ENCODE measurements around the gene TOMM22. TPM values are rescaled to one million over a fixed set of nuclear protein-coding genes. Genes with fewer than 3 reads are reported as not detected.

Gene TOMM22
- total RNA-seq, 4 donors from 2014 or later, result 15.6 to 56.2 (median 36.7) TPM

- DNase-seq (ENCODE audit: low spot score in 2 of 2), result peak in 1 of 2 donors; percentile 61
- no peak overlapping the region for H3K4me3 ChIP-seq
- peaks cover 77% of the 10 kb centered on the region for H3K36me3 ChIP-seq
- H3K9me3 ChIP-seq, result no peaks in the 10 kb centered on the region
- no peak for TF ChIP-seq EP300 (IDR thresholded peaks at IDR 0.05)
- TF ChIP-seq CTCF (IDR thresholded peaks at IDR 0.05), result no peak
- TF ChIP-seq POLR2AphosphoS5 (IDR thresholded peaks at IDR 0.05), result no peak
- TF ChIP-seq POLR2A (IDR thresholded peaks at IDR 0.05), result no peak
- H3K27me3 ChIP-seq, result no peaks in the 10 kb centered on the region
- WGBS, result 46% methylated on average over 3 of the region's 6 CpGs
- H3K27ac ChIP-seq, result peak overlapping the region; percentile 11
- peaks cover 27% of the 10 kb centered on the region for H3K4me1 ChIP-seq
These were observed 50.0 kb downstream of the TOMM22 start for GRCh38 chr22:38731703-38732161.

- no peak for TF ChIP-seq EP300 (IDR thresholded peaks at IDR 0.05)
- TF ChIP-seq POLR2A (IDR thresholded peaks at IDR 0.05), result no peak
- no peak for TF ChIP-seq POLR2AphosphoS5 (IDR thresholded peaks at IDR 0.05)
- no peak for TF ChIP-seq CTCF (IDR thresholded peaks at IDR 0.05)
- H3K9me3 ChIP-seq, result no peaks in the 10 kb centered on the region
These were observed 50.6 kb downstream of the TOMM22 start for GRCh38 chr22:38732251-38732815.

GRCh38 chr22:38733329-38733723 is 51.6 kb downstream of the TOMM22 start:
- DNase-seq (ENCODE audit: low spot score in 2 of 2), result no peak
- no peaks in the 10 kb centered on the region for H3K27me3 ChIP-seq
- peaks cover 77% of the 10 kb centered on the region for H3K36me3 ChIP-seq
- H3K27ac ChIP-seq, result peak overlapping the region; percentile 37
- H3K4me3 ChIP-seq, result no peak overlapping the region
- peaks cover 27% of the 10 kb centered on the region for H3K4me1 ChIP-seq
- H3K9me3 ChIP-seq, result no peaks in the 10 kb centered on the region
- TF ChIP-seq POLR2A (IDR thresholded peaks at IDR 0.05), result no peak
- TF ChIP-seq CTCF (IDR thresholded peaks at IDR 0.05), result peak; percentile 49 to 73
- WGBS, result 40% methylated on average over 4 of the region's 4 CpGs

More at GRCh38 chr22:38732251-38732815, 50.6 kb downstream of the TOMM22 start:
- Histone ChIP-seq H3K4me3 (no peak overlapping the region), H3K27me3 (no peaks in the 10 kb centered on the region), H3K4me1 (peaks cover 27% of the 10 kb centered on the region), H3K36me3 (peaks cover 77% of the 10 kb centered on the region), H3K27ac (peak overlapping the region; percentile 17)
- WGBS, result 52% methylated on average over 11 of the region's 13 CpGs
- no peak for DNase-seq (ENCODE audit: low spot score in 2 of 2)

- Histone ChIP-seq H3K4me3 (no peak overlapping the region), H3K9me3 (no peaks in the 10 kb centered on the region), H3K27ac (peak overlapping the region; percentile 37), H3K4me1 (peaks cover 27% of the 10 kb centered on the region), H3K36me3 (peaks cover 77% of the 10 kb centered on the region), H3K27me3 (no peaks in the 10 kb centered on the region)
- no peak for DNase-seq (ENCODE audit: low spot score in 2 of 2)
- TF ChIP-seq POLR2A (IDR thresholded peaks at IDR 0.05), result no peak
- no peak for TF ChIP-seq EP300 (IDR thresholded peaks at IDR 0.05)
- no peak for TF ChIP-seq POLR2AphosphoS5 (IDR thresholded peaks at IDR 0.05)
- TF ChIP-seq CTCF (IDR thresholded peaks at IDR 0.05), result no peak
- 48% methylated on average over 6 of the region's 8 CpGs for WGBS
These were observed 52.1 kb downstream of the TOMM22 start for GRCh38 chr22:38733724-38734381.

GRCh38 chr22:38734421-38735100 is 52.8 kb downstream of the TOMM22 start:
- no peak overlapping the region for H3K4me3 ChIP-seq
- no peak overlapping the region for H3K27ac ChIP-seq
- H3K9me3 ChIP-seq, result no peaks in the 10 kb centered on the region
- no peak for DNase-seq (ENCODE audit: low spot score in 2 of 2)
- H3K27me3 ChIP-seq, result no peaks in the 10 kb centered on the region
- 84% methylated on average over 9 of the region's 13 CpGs for WGBS
- TF ChIP-seq CTCF (IDR thresholded peaks at IDR 0.05) (no peak), POLR2A (IDR thresholded peaks at IDR 0.05) (no peak), EP300 (IDR thresholded peaks at IDR 0.05) (no peak), POLR2AphosphoS5 (IDR thresholded peaks at IDR 0.05) (no peak)
- peaks cover 77% of the 10 kb centered on the region for H3K36me3 ChIP-seq
- H3K4me1 ChIP-seq, result peaks cover 27% of the 10 kb centered on the region
